PFSK-1 (cell line): Measurements from ENCODE around the gene HTRA2.

ENCODE experiments used
- FOXP2 ChIP-seq: optimal IDR thresholded peaks from 2 replicates; pipeline ENCODE3; 2011; ENCODE audit warnings: borderline replicate concordance, control low read depth, inconsistent platforms; ENCODE audit not compliant: insufficient read depth; ENCODE audit errors: extremely low read length, extremely low read depth
- POLR2AphosphoS5 ChIP-seq: IDR thresholded peaks from 2 replicates; pipeline ENCODE4 v1.6.1; 2012; ENCODE audit warnings: low read depth, mild to moderate bottlenecking, control low read depth, low read length, moderate library complexity
- SIN3A ChIP-seq: IDR thresholded peaks from 2 replicates; pipeline ENCODE4 v1.6.1; 2012; ENCODE audit warnings: mild to moderate bottlenecking, low read length, moderate library complexity, borderline replicate concordance; ENCODE audit not compliant: insufficient read depth
- TAF1 ChIP-seq: IDR thresholded peaks from 2 replicates; pipeline ENCODE4 v1.6.1; 2012; ENCODE audit warnings: low read length, control low read depth, borderline replicate concordance; ENCODE audit not compliant: insufficient read depth
- TF ChIP-seq, protein P1 (sequence below), 2 experiments: IDR thresholded peaks; 2 replicates each; pipeline versions ENCODE4 v1.6.1 to v1.8.0; 2011 to 2012; ENCODE audit warnings: low read depth in 2 of 2, low read length in 2 of 2, control low read depth in 1 of 2, inconsistent platforms in 1 of 2, mild to moderate bottlenecking in 1 of 2, moderate library complexity in 1 of 2; ENCODE audit not compliant: insufficient read depth in 1 of 2

Gene HTRA2

GRCh38 chr2:74493546-74493945, 36.2 kb upstream of the HTRA2 start:
- TF ChIP-seq, protein P1, sequence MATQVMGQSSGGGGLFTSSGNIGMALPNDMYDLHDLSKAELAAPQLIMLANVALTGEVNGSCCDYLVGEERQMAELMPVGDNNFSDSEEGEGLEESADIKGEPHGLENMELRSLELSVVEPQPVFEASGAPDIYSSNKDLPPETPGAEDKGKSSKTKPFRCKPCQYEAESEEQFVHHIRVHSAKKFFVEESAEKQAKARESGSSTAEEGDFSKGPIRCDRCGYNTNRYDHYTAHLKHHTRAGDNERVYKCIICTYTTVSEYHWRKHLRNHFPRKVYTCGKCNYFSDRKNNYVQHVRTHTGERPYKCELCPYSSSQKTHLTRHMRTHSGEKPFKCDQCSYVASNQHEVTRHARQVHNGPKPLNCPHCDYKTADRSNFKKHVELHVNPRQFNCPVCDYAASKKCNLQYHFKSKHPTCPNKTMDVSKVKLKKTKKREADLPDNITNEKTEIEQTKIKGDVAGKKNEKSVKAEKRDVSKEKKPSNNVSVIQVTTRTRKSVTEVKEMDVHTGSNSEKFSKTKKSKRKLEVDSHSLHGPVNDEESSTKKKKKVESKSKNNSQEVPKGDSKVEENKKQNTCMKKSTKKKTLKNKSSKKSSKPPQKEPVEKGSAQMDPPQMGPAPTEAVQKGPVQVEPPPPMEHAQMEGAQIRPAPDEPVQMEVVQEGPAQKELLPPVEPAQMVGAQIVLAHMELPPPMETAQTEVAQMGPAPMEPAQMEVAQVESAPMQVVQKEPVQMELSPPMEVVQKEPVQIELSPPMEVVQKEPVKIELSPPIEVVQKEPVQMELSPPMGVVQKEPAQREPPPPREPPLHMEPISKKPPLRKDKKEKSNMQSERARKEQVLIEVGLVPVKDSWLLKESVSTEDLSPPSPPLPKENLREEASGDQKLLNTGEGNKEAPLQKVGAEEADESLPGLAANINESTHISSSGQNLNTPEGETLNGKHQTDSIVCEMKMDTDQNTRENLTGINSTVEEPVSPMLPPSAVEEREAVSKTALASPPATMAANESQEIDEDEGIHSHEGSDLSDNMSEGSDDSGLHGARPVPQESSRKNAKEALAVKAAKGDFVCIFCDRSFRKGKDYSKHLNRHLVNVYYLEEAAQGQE (IDR thresholded peaks at IDR 0.05; ENCODE audit: insufficient read depth in 1 of 2, low read depth in 2 of 2, low read length in 2 of 2), result no peak
- TF ChIP-seq POLR2AphosphoS5, result no peak
- TF ChIP-seq FOXP2, result no peak
- no peak for TF ChIP-seq TAF1
- no peak for TF ChIP-seq SIN3A

DNA sequence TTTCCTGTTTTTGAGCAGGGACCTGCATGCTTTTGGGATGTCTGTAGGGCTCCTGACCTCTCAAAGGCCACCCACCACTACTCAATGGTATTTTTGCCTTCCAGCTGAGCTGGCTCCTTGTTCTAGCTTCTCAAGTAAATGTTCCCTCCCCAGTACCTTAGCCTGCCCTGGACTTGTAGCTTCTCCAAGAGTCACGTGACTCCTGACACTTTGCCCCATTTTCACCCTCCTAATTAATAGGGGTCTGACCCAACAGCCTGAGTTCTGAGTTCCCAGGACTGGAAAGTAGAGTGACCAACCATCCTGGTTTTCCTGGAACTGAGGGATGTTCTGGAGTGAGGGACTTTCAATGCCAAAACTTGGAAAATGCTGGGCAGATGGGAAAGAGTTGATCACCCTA, 34.3 kb upstream of the HTRA2 start:
- TF ChIP-seq POLR2AphosphoS5 (no peak), FOXP2 (no peak), SIN3A (no peak), TAF1 (no peak)
- TF ChIP-seq, protein P1 (IDR thresholded peaks at IDR 0.05; ENCODE audit: insufficient read depth in 1 of 2, low read depth in 2 of 2, low read length in 2 of 2), result no peak

DNA sequence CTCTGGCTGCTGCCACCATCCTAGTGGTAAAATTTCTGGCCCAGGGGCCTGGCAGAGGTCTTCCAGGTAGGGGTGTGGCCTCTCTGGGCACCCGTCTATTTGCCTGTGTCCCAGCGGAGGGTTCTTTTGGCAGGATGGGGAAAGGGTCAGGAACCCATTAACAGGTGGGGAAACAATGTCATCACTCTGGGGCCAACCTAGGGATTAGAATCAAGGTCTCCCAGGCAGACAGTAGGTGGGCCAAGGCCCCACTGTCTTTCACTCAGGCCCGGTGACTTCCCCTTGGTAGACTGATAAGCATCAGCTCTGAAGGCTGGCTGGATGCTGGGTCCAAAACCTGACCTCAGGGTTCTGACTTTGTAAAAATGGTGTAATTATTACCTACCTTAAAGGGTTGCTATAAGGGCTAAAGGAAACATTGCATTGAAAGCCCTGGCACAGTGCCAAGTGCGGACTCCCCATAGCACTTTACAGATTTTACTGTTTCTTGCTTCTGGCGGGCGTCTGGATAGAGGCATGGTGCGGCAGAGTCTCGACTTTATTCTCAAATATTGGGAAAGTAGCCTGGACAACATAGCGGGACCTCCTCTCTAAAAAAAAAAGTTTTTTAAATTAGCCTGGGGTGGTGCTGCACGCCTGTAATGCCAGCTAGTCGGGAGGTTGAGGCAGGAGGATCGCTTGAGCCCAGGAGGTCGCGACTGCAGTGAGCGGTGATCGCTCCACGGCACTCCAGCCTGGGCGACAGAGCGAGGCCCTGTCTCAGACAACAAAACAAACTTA, 32.5 kb upstream of the HTRA2 start:
- no peak for TF ChIP-seq POLR2AphosphoS5
- no peak for TF ChIP-seq FOXP2
- TF ChIP-seq TAF1, result no peak
- no peak for TF ChIP-seq SIN3A

DNA sequence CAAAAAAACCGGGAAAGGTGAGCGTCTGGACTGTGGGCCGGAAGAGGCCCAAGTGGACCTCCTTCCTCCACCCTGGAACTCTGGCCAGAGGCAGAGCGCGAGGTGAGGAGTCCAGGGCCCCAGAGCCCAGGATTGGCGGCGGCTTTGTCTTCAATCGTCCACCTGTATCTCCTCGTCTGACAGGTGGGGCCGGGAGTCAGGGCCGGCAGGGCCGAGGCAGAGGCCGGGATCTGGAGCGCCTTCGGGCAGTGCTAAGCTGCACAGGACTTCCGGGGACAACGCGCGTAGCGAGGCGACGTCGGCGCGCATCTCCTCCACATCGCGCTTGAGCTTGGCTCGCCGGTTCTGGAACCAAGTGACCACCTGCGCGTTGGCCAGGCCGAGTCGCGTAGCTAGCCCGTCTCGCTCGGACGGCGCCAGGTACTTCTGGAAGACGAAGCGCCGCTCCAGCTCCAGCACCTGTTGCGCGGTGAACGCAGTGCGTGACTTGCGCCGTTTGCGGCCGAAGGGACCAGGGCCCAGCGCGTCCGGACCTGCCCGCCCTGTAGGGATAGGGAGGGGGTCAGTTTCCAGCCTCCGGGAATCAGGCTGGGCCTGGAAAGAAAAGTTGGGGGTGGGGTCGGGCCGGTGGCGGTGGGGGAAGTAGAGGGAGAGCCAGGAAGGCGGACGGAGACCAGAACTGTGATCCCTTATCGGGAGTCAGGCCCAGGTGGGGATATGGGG, 31.8 kb upstream of the HTRA2 start:
- no peak for TF ChIP-seq SIN3A
- no peak for TF ChIP-seq FOXP2
- TF ChIP-seq, protein P1 (IDR thresholded peaks at IDR 0.05; ENCODE audit: insufficient read depth in 1 of 2, low read depth in 2 of 2, low read length in 2 of 2), result no peak
- TF ChIP-seq POLR2AphosphoS5, result no peak
- no peak for TF ChIP-seq TAF1

DNA sequence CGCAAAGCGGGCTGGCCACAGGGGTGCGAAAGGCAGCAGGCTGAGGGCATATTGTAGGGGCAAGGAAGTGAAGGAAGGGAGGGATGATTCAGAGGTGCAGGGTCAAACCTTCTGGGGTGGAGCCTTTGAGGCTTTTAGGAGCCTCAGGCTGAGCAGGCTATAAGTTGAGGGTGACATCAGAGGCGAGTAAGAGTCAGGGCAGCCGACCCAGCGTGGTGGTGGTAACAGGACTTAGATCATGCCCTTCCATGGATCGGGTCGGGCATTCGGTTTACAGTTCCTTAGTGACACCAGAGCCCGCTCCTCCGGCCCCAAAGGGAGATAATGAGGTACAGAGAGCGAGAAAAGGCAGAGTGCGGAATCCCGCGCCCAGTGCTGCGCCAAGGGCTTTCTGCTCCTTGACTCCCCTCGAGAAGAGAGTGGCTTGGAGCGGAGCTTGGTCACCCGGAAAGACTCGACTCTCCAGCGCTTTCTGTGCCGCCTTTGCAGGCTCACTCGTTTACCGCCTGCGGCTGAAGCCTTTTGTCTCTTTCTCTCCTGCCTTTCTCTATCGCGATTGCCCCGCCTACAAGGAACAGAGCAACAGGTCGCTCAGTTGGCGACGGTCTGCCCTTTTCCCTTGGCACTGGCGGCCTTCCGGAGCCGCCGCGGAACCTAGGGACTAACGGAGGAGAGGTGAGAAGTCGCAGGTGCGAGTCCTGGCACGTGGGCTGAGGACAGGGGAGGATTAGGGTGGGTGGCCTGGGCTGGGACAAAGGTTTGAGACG, 31.1 kb upstream of the HTRA2 start:
- TF ChIP-seq, protein P1 (IDR thresholded peaks at IDR 0.05; ENCODE audit: insufficient read depth in 1 of 2, low read depth in 2 of 2, low read length in 2 of 2), result no peak
- no peak for TF ChIP-seq TAF1
- TF ChIP-seq POLR2AphosphoS5, result no peak
- no peak for TF ChIP-seq SIN3A
- no peak for TF ChIP-seq FOXP2
